K562 (cell line): ENCODE results near the gene FAM83F. TPM values are rescaled to one million over a fixed set of nuclear protein-coding genes. Genes with fewer than 3 reads are reported as not detected.

Experiments
- ARHGAP35 ChIP-seq: fragments of 450-650 bp; IDR thresholded peaks from 2 replicates; pipeline ENCODE4 v1.6.1; 2018; ENCODE audit not compliant: partially characterized antibody
- BRCA1 ChIP-seq, 2 experiments: fragments of 450-650 bp in 1 of 2; sonication (generic) in 1 of 2; formaldehyde crosslinking in 1 of 2; IDR thresholded peaks; 2 replicates each; pipeline versions ENCODE4 v1.5.0 to v1.6.1; 2017 to 2020; ENCODE audit warnings: mild to moderate bottlenecking in 1 of 2, missing genetic modification reagents in 1 of 2
- DNMT1 ChIP-seq: fragments of 450-650 bp; IDR thresholded peaks from 2 replicates; pipeline ENCODE4 v1.6.1; 2016; ENCODE audit warnings: antibody characterized with exemption, mild to moderate bottlenecking
- ERF ChIP-seq: fragments of 450-650 bp; formaldehyde crosslinking; IDR thresholded peaks from 2 replicates; pipeline ENCODE4 v1.4.0; 2020; ENCODE audit warnings: mild to moderate bottlenecking, mixed read lengths
- ETS2 ChIP-seq: IDR thresholded peaks from 2 replicates; pipeline ENCODE4 v1.6.1; 2016; ENCODE audit warnings: borderline replicate concordance, missing genetic modification characterization, mild to moderate bottlenecking, moderate library complexity, missing compliant biosample characterization; ENCODE audit not compliant: poor library complexity, severe bottlenecking
- NFYB ChIP-seq: IDR thresholded peaks from 2 replicates; pipeline ENCODE4 v1.6.1; 2011; ENCODE audit warnings: mild to moderate bottlenecking, moderate library complexity; ENCODE audit not compliant: insufficient read length; ENCODE audit errors: extremely low read depth
- PREB ChIP-seq: sonication (generic); formaldehyde crosslinking; IDR thresholded peaks from 2 replicates; pipeline ENCODE4 v1.8.1; 2023; ENCODE audit warnings: mild to moderate bottlenecking, missing genetic modification reagents
- SMAD1 ChIP-seq: fragments of 150-350 bp; IDR thresholded peaks from 2 replicates; pipeline ENCODE4 v1.6.1; 2014; ENCODE audit warnings: low read length, low read depth; ENCODE audit not compliant: partially characterized antibody
- SMARCA5 ChIP-seq: fragments of 450-650 bp; IDR thresholded peaks from 2 replicates; pipeline ENCODE4 v1.6.1; 2016
- STAG1 ChIP-seq: sonication (generic); formaldehyde crosslinking; IDR thresholded peaks from 2 replicates; pipeline ENCODE4 v1.5.0; 2020; ENCODE audit warnings: missing genetic modification reagents, borderline replicate concordance
- STAT5B ChIP-seq: fragments of 250-450 bp; sonication (Bioruptor Pico); IDR thresholded peaks from 2 replicates; pipeline ENCODE4 v1.8.0; 2021; ENCODE audit warnings: mild to moderate bottlenecking, inconsistent platforms
- THAP12 ChIP-seq: fragments of 250-450 bp; sonication (Bioruptor Pico); IDR thresholded peaks from 2 replicates; pipeline ENCODE4 v1.9.0; 2021; ENCODE audit warnings: mild to moderate bottlenecking, inconsistent platforms
- ZNF133 ChIP-seq: fragments of 250-450 bp; sonication (Bioruptor Pico); IDR thresholded peaks from 2 replicates; pipeline ENCODE4 v1.4.0; 2020; ENCODE audit warnings: mild to moderate bottlenecking
- ZNF3 ChIP-seq: fragments of 250-450 bp; sonication (Bioruptor Pico); IDR thresholded peaks from 2 replicates; pipeline ENCODE4 v1.5.0; 2021; ENCODE audit warnings: mild to moderate bottlenecking, moderate library complexity
- ZNF408 ChIP-seq: fragments of 250-450 bp; sonication (Bioruptor Pico); IDR thresholded peaks from 2 replicates; pipeline ENCODE4 v1.4.0; 2020; ENCODE audit warnings: low read depth, mild to moderate bottlenecking, moderate library complexity
- ZNF551 ChIP-seq: fragments of 250-450 bp; sonication (Bioruptor Pico); IDR thresholded peaks from 2 replicates; pipeline ENCODE4 v1.5.0; 2021; ENCODE audit warnings: mild to moderate bottlenecking, moderate library complexity
- polyA plus RNA-seq, 8 experiments: library from polyadenylated mRNA; depleted of rRNA in 4 of 8; stranded (reverse) in 5 of 8; unstranded in 3 of 8; fragments of >200 nt; fragmentation: Nextera tagmentation in 2 of 8; fragmentation: Illumina TruSeq in 1 of 8; extraction: Ambion mirVana in 2 of 8; extraction: Trizol in 1 of 8; gene quantifications; 2 replicates each; pipeline versions ENCODE4 v1.2.1 to v1.2.3, GENCODE V29; 2011 to 2014; ENCODE audit warnings: inconsistent platforms in 1 of 8, missing spikeins in 1 of 8
- total RNA-seq, 7 experiments: library from RNA; depleted of rRNA in 6 of 7; stranded (reverse); fragments of >200 nt in 6 of 7; fragmentation: Illumina TruSeq in 2 of 7; extraction: Trizol in 2 of 7; gene quantifications; 2 replicates each; pipeline versions ENCODE4 v1.2.1 to v1.2.3, GENCODE V29; 2011 to 2021; ENCODE audit warnings: low replicate concordance in 1 of 7

The FAM83F gene
- total and polyA plus RNA-seq, 9 of the 15 experiments (the other 6 are each of a cell fraction or from before 2014, with no cell fraction given), result under 0.01 to 0.13 (median 0.04) TPM; not detected in 1

DNA sequence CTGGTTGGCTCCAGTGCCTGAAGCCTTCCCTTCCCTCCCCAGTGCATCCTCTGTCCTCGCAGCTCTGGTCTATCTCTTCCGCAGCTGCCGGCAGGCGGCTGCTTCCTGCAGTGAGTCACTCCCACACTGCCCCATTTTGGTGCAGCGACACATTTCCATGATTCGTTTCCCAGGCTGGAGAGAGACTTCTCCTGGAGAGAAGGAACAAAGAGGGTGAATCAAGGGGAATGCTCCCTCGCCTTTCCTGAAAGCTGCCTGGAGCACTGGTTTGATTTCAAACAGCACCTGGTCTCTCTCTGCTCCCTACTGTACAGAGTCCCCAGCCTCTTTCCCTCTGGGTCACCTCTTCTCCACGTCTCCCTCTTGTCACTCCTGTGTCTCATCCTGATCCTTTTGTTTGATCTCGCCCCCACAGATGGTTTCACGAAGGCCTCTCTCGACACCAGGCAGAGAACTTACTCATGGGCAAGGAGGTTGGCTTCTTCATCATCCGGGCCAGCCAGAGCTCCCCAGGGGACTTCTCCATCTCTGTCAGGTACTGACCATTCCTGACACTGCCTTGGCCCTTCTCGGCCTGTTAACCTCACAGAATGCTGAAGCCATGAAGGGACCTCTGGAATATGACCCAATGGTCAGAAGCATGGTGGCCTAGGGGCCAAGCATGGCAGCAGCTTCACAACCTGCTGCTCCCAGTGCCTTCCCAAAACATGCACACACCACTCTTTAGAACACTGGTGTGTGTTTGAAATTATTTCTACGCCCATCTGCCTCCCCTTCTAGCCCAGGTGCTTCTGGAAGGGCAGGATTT, 34.9 kb upstream of the FAM83F start, which contains the start of gene TMA7B (continued):
- TF ChIP-seq SMARCA5 (no peak), SMAD1 (no peak), ERF (CRISPR knock-in tag) (no peak), ARHGAP35 (no peak), ETS2 (no peak), STAG1 (CRISPR knock-in tag) (no peak), THAP12 (CRISPR knock-in tag) (no peak), ZNF3 (no peak), ZNF551 (no peak), PREB (CRISPR knock-in tag) (no peak), NFYB (no peak), STAT5B (CRISPR knock-in tag) (no peak), BRCA1 (IDR thresholded peaks at IDR 0.05) (no peak), BRCA1 (CRISPR knock-in tag; IDR thresholded peaks at IDR 0.05) (no peak), ZNF408 (no peak), ZNF133 (CRISPR knock-in tag) (no peak), DNMT1 (no peak)
